NCI-H2029 (cell line): Measurements from ENCODE around the gene SASH1.
"Not testable (repeated sequence)": the region's sequence is repeated elsewhere in the genome, so short reads cannot be mapped to it uniquely, and the experiment has no call there.

ENCODE experiments used
- DNase-seq: peaks from one replicate; lab custom pipeline; 2025; lab: John Stamatoyannopoulos, UW

Gene SASH1

GRCh38 chr6:148370176-148370575, 27.5 kb downstream of the SASH1 start:
- no peak for DNase-seq

GRCh38 chr6:148374040-148374774, 31.6 kb downstream of the SASH1 start:
- DNase-seq: no peak

GRCh38 chr6:148375401-148375800, 32.8 kb downstream of the SASH1 start:
- DNase-seq: no peak

GRCh38 chr6:148379481-148379880, 36.8 kb downstream of the SASH1 start:
- no peak for DNase-seq

- no peak for DNase-seq
Measured at GRCh38 chr6:148379966-148380713, 37.5 kb downstream of the SASH1 start.

- not testable (repeated sequence) for DNase-seq
Measured at GRCh38 chr6:148382051-148382450, 39.4 kb downstream of the SASH1 start.

GRCh38 chr6:148382861-148383260, 40.2 kb downstream of the SASH1 start:
- no peak for DNase-seq

GRCh38 chr6:148383658-148384368, 41.2 kb downstream of the SASH1 start:
- no peak for DNase-seq

- DNase-seq: no peak
Measured at GRCh38 chr6:148385379-148385778, 42.7 kb downstream of the SASH1 start.

GRCh38 chr6:148388521-148388920, 45.9 kb downstream of the SASH1 start:
- DNase-seq: no peak

GRCh38 chr6:148389086-148389485, 46.4 kb downstream of the SASH1 start:
- no peak for DNase-seq

- DNase-seq: no peak
Measured at GRCh38 chr6:148389917-148390316, 47.3 kb downstream of the SASH1 start.

GRCh38 chr6:148392127-148392526, 49.5 kb downstream of the SASH1 start:
- not testable (repeated sequence) for DNase-seq

- DNase-seq: no peak
Measured at GRCh38 chr6:148392671-148393070, 50.0 kb downstream of the SASH1 start.

- DNase-seq: peak; percentile 26
Measured at GRCh38 chr6:148395583-148396101, 53.0 kb downstream of the SASH1 start.

- DNase-seq: no peak
Measured at GRCh38 chr6:148396411-148396810, 53.8 kb downstream of the SASH1 start.

- DNase-seq: no peak
Measured at GRCh38 chr6:148396926-148397325, 54.3 kb downstream of the SASH1 start.

GRCh38 chr6:148398244-148398643, 55.6 kb downstream of the SASH1 start:
- DNase-seq: no peak

GRCh38 chr6:148398678-148399077, 56.0 kb downstream of the SASH1 start:
- no peak for DNase-seq

GRCh38 chr6:148401571-148401970, 58.9 kb downstream of the SASH1 start:
- DNase-seq: no peak

- DNase-seq: no peak
Measured at GRCh38 chr6:148404456-148405054, 61.9 kb downstream of the SASH1 start.

GRCh38 chr6:148405894-148406293, 63.3 kb downstream of the SASH1 start:
- DNase-seq: no peak
